Forelimb muscle (tissue), 1 donor: ENCODE measurements around the gene NUBP2. TPM values are rescaled to one million over a fixed set of nuclear protein-coding genes. Genes with fewer than 3 reads are reported as not detected.

Experiments
- DNase-seq: peaks from one replicate; pipeline ENCODE4 v3.0.0-alpha.2; 2013; ENCODE audit warnings: low read depth
- polyA plus RNA-seq: library from polyadenylated mRNA; unstranded; fragments of 120-200 nt; gene quantifications from one replicate; pipeline ENCODE4 v1.2.1, GENCODE V29; 2013; ENCODE audit not compliant: insufficient read length

NUBP2 gene
- polyA plus RNA-seq = 36.9 TPM

GRCh38 chr16:1782408-1783264 lies at the start of gene NUBP2, which contains the start of gene SPSB3:
Gene NUBP2, plus strand, starts transcription at chr16:1782960. Its CDS starts 61 bp downstream, at chr16:1783021.
Gene SPSB3, minus strand, starts transcription at chr16:1782571. Its CDS starts 1,088 bp downstream, at chr16:1781483.
- peak; percentile 100 for DNase-seq

- DNase-seq = no peak
Measured at GRCh38 chr16:1734123-1734522, 48.6 kb upstream of the NUBP2 start.

GRCh38 chr16:1734816-1735215 lies 47.9 kb upstream of the NUBP2 start:
- DNase-seq = no peak

GRCh38 chr16:1740234-1740633 lies 42.5 kb upstream of the NUBP2 start:
- no peak for DNase-seq

GRCh38 chr16:1740781-1741490 lies 41.8 kb upstream of the NUBP2 start:
- DNase-seq = no peak

- no peak for DNase-seq
Measured at GRCh38 chr16:1741553-1742165, 41.1 kb upstream of the NUBP2 start.

GRCh38 chr16:1743376-1744337 lies 39.1 kb upstream of the NUBP2 start:
- DNase-seq = no peak

- no peak for DNase-seq
Measured at GRCh38 chr16:1744338-1744840, 38.4 kb upstream of the NUBP2 start.

- no peak for DNase-seq
Measured at GRCh38 chr16:1745181-1745899, 37.4 kb upstream of the NUBP2 start.

- DNase-seq = no peak
Measured at GRCh38 chr16:1745900-1746692, 36.7 kb upstream of the NUBP2 start.

- DNase-seq = no peak
Measured at GRCh38 chr16:1746693-1747195, 36.0 kb upstream of the NUBP2 start.

GRCh38 chr16:1747934-1748333 lies 34.8 kb upstream of the NUBP2 start:
- no peak for DNase-seq

GRCh38 chr16:1749152-1750117 lies 33.3 kb upstream of the NUBP2 start:
- DNase-seq = no peak

GRCh38 chr16:1751946-1752345 lies 30.8 kb upstream of the NUBP2 start:
- no peak for DNase-seq

GRCh38 chr16:1752853-1753252 lies 29.9 kb upstream of the NUBP2 start:
- no peak for DNase-seq

- no peak for DNase-seq
Measured at GRCh38 chr16:1754204-1754603, 28.6 kb upstream of the NUBP2 start.

- DNase-seq = no peak
Measured at GRCh38 chr16:1757714-1758461, 24.9 kb upstream of the NUBP2 start.
